Stimulated activated CD8-positive, alpha-beta memory T cell treated with anti-CD3 and anti-CD28 coated beads, Interleukin-15, amount 100 ng/mL, for 48 hours (primary cell): ENCODE data around the gene TECPR2.
"Not testable (repeated sequence)": the region's sequence is repeated elsewhere in the genome, so short reads cannot be mapped to it uniquely, and the experiment has no call there.

Experiments used
- DNase-seq, 2 donors: peaks; one replicate each; pipeline ENCODE4 v3.0.0-alpha.2; 2020; ENCODE audit warnings: low read depth in 2 of 2

TECPR2 gene

DNA sequence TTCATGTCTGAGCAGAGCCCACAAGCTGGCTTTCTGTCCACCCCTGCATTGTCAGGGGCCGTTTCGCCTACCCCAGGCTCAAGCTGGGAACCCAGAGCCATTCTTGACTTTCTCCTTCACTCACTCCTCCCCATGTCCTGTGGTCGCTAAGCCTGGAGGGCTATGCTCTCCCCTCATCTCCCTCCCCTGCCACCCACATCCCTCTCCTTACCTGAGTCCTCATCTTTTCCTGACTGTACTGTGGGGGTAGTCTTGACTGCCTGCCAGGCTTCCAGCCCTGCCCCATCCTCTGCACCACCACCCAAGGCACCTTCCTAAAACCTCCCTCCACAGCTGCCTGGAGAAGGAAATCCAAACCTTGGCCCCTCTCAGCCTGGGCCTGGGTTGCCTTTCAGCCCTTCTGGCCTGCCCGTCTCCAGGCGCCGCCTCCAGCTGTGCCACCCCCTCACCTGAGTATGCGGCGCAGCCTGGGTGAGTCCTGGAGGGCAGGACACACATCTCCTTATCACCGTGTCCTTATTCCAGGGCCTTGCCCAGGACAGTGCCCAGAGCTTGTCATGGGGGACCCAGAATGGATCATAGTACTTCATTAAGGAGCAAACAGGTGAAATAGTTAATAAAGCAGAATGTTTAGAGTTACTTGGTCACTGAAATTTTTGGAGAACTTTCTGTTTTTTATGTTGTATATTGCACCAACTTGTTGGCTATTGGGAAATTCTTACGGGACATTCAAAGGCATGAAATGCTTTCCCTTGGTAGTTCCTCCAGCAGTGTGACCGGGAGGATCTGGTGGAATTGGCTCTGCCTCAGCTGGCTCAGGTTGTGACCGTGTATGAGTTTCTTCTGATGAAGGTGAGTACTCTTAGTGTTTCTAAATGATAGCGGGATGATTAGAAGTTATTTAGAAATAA is 28.7 kb upstream of the TECPR2 start:
- no peak for DNase-seq

DNA sequence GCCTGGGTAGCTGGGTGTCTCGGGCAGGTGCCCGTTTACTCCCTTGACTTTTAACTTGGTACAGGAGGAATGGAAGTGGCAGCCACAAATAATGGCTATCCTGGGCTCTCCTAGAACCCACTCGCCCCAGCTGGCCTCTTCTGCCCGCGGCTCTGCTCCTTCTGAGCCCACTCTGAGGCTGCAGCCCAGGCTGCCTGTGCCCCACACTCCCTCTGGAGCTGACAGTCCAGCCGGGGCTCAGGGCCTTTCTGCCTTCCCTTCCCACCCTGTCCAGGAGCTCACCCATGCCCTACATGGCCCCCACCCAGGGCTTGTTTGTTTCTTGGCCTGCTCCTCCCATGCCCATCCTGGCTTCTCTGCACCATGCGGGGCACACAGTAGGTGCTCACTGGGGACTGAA is 27.6 kb upstream of the TECPR2 start:
- no peak for DNase-seq

DNA sequence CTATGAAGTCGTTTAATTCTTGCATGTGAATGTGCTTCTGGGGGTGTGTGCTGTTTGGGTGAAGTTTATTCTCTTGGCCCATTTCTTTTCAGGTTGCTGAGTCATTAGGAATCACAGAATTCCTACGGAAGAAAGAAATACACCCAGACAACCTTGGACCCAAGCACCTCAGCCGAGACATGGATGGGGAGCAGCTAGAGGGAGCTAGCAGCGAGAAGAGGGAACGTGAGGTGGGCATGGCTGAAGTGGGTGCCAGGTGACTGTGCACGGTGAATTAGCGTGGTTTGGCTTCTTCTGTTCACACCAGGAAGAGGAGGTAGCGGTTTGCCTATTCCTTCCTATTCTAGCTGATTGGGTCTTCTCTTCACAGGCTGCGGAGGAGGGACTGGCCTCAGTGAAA is 24.0 kb upstream of the TECPR2 start:
- no peak for DNase-seq

DNA sequence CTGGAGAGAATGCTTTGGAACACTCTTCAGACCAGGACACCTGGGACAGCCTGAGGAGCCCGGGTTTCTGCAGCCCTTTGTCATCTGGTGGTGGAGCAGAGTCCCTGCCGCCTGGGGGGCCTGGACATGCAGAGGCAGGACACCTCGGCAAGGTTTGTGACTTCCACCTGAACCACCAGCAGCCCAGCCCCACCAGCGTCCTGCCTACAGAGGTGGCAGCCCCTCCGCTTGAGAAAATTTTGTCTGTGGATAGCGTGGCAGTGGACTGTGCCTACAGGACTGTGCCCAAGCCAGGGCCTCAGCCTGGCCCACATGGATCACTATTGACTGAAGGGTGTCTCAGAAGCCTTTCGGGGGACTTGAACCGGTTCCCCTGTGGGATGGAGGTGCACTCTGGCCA is 21.2 kb upstream of the TECPR2 start:
- DNase-seq = no peak

DNA sequence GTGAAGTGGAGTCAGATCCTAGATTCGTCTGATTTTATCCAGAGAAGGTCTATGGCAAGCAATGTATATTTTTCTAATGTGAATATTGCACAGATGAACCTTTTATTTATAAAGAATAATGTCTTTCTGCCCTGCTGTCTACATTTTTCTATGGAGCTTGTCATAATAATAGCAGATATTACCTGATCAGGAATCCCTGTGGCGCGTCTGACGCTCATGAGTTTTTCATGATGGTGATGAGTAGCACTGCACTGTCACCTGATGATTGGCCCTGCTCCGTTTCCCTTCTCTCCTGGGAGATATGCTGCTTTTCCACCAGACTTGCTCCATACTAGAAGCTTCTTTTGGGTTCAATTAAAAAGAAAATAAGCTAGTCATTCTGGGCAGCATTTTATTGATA is 20.5 kb upstream of the TECPR2 start:
- DNase-seq = no peak

DNA sequence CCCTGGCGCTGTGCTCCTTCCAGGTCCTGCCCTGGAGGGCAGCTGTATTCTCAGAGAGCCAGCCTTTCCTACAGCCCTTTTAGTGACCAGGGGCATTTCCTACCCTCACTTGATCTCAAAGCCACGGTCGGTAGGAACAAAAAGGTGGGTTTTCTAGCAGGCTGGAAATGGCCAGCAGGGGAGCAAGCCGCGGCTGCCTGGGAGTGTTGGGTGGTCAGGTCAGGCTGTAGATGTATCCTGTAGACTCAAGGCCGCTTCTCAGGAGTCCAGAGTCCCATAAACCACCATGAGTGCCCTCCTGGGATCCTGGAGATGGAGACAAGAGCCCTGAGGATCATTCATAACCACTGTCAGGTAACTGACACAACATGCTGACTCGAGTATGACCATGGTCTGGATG is 18.7 kb upstream of the TECPR2 start:
- no peak for DNase-seq

DNA sequence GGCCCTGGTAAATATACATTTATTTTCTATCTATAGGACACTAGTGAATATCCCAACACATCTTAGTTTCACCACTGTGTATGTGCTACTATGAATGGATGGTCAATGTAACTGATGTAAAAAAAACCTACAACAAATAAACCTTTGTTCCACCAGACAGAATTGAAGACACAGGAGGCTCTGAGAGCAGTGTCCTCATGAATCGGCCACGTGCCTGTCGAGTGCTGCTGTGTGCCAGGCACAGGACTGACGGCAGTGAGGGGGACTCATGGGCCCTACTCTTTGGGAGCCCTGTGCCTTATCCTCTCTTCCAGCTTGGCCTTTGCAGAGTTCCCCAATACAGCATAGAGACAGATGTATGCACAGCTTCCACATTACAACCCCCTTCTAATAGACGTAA is 18.3 kb upstream of the TECPR2 start:
- DNase-seq = no peak

DNA sequence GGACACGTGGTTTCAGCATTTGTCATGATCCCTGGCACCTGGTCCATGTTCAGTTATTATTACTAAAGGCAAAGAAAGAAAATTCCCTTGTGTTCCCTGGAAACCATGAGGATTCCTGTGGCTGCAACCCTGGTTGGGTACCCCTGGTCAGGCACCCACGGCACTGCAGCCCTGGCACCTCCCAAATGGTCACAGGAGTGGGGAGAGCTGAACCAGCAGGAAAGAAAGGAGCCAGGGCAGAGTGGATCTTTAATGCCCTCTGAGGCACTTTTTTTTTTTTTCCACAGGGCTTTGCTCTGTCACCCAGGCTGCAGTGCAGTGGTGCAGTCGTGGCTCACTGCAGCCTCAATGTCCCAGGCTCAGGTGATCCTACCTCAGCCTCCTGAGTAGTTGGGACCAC is 17.5 kb upstream of the TECPR2 start:
- no peak for DNase-seq

DNA sequence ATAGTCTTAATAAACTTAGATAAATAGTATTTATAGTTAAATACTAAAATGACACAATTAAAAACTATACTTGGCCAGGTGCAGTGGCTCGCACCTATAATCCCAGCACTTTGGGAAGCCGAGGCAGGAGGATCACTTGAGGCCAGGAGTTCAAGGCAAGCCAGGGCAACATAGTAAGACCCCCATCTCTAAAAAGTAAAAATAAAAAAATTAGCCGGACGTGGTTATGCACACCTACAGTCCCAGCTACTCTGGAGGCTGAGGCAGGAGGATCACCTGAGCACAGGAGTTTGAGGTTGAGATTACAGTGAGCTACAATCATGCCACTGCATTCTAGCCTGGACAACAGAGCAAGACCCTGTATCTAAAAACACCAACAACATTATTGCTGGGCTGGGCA is 16.1 kb upstream of the TECPR2 start:
- no peak for DNase-seq

DNA sequence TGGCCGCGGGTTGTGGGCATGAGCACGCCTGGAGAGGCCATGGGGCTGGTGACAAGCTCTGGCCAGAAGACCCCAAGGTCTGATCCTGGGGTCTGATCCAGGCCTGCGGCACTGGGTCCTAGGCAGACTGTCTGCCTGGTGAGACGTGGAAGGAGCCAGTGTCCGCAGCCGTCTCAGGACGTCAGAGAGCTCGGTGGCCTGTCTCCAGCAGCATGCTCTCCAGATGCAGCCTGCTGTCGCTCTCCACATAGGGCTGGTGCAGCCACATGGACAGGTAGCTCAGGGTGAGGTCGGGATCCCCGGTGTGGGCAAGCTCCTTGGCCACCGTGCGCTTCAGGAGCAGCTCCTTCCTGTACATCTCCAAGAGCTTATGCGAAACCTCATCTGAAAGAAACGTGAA is 14.4 kb upstream of the TECPR2 start:
- DNase-seq = no peak

DNA sequence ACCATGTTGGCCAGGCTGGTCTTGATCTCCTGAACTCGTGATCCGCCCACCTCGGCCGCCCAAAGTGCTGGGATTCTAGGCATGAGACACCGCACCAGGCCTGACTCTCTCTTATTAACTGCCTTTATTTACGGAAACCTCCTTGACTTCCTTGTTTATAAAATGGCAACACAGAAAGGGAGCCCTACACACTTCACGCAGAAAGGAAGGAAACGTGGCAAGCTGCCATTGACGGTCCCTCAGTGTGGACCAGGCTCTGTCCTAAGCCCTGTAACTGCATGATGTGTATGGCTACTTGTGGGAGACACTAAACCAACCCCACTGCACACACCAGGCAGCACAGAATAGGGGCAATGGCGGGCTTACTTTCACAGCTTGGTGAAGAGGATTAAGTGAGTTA is 11.7 kb upstream of the TECPR2 start:
- no peak for DNase-seq

DNA sequence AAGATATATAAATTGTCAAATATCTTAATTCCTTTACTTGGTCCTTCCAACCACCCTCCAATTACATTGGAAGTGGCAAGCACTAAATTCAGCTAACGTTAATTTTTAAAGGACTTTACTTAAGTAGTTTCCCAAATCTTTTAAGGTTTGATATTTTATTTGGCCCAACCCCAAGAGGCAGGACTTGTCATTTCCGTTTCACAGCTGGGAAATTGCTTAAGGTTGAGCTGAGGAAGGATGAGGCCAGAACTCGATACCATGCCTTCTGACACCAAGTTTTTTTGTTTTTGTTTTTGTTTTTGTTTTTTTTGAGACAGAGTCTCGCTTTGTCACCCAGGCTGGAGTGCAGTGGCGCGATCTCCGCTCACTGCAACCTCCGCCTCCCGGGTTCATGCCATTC is 11.1 kb upstream of the TECPR2 start:
- not testable (repeated sequence) for DNase-seq

DNA sequence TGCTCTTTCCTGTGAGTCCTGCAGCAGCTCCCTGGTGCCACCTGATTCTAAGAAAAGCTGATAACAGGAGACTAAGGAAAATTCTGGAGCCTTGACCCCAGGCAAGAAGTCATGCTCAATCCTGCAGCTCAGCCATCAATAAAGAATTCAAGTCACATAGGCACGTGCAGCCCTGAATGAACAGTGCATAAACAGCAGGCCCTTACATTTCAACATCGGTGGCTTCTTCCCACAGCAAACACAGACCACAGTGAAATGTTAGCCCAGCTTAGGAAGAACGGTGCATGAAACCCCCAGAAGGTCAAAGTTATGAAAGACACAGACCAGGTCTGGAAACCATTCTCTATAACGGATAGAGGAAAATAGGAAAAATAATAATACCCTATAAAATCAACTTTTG is 10.5 kb upstream of the TECPR2 start:
- no peak for DNase-seq

DNA sequence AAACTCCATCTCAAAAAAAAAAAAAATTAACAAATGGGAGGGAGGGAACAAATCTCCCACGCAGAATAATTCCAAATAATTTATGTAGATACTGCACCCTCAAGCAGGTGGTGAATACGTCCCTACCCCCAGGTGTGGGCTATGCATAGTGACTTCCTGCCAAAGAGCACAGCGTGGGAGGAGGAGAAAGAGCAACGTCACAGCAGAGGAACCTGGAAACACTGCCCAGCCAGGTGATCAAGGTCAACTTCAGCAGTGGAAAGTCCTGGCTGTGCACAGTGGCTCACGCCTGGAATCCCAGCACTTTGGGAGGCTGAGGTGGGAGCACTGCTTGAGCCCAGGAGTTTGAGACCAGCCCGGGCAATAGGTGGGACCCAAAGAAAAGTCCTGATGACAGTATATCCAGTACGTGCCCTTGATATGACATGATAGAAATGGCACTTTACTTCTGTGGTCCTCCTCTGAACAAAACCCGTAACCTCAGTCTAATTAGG is 9.6 kb upstream of the TECPR2 start:
- no peak for DNase-seq

DNA sequence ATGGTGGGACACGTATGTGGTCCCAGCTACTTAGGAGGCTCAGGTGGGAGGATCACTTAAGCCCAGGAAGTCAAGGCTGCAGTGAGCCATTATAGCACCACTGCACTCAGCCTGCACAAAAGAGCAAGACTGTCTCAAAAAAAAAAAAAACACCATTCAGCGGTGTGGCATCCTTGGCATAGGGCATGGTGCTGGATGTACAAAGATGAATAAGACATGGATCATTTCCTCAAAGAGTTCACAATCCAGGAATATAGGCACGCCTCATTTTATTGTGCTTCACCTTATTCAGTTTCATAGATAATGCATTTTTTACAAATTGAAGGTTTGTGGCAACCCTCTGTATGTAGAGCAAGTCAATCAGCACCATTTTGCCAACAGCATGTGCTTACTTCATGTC is 6.5 kb upstream of the TECPR2 start:
- DNase-seq = no peak

DNA sequence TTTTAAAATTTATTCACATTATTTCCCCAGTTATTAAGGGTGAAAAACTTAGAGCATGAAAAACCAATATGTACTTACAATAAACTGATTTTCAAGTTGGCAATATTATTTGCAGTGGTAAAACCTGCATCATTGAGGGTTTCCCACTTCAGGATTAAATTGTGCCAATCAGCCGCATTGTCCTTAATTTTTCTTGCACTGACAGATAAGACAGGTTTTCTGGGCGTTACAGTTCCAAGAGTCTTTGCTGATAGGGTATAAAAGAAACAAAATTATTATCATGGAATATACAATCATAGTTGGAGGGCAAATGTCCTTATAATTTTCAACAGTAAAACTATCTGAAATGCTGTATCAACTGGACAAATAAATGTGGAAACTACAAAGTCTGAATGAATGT is 3.4 kb upstream of the TECPR2 start:
- DNase-seq = no peak

DNA sequence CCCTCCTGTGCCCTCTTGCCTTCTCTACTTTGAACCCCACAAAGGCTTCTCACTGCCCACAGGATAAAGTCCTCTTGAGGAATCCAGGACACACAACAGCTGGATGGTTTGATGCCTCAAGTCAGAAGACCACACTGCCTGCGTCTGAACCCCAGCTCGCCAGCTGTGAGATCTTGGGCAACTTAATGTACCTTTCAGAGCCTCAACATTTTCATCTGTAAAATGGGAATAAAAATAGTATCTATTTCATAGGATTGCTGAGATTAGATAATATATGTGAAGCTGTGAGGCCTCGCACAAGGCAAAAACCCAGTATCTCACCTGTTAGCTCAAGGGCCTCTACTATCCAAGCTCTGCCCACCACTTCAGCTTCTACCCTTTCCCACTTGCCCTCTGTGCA is 2.4 kb upstream of the TECPR2 start:
- DNase-seq = no peak

DNA sequence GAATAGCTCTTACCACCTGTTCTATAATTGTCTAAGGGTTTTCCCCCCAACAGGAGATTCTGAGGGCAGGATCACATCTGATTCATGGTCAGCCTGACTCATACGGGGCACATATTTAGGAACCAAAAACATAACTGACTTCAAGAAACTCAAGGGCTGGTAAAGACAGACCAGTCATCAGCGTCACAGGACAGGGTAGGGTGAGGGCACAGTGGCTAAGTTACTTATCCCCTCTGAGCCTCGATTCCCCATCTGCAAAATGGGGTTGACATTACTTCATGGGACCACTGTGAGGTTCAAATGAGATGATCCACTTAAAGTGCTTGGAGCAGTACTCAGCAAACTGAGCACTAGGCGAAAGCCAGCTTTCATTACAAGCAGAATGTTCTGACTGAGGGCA is 657 bp upstream of the TECPR2 start:
- DNase-seq = peak; percentile 41 to 48

DNA sequence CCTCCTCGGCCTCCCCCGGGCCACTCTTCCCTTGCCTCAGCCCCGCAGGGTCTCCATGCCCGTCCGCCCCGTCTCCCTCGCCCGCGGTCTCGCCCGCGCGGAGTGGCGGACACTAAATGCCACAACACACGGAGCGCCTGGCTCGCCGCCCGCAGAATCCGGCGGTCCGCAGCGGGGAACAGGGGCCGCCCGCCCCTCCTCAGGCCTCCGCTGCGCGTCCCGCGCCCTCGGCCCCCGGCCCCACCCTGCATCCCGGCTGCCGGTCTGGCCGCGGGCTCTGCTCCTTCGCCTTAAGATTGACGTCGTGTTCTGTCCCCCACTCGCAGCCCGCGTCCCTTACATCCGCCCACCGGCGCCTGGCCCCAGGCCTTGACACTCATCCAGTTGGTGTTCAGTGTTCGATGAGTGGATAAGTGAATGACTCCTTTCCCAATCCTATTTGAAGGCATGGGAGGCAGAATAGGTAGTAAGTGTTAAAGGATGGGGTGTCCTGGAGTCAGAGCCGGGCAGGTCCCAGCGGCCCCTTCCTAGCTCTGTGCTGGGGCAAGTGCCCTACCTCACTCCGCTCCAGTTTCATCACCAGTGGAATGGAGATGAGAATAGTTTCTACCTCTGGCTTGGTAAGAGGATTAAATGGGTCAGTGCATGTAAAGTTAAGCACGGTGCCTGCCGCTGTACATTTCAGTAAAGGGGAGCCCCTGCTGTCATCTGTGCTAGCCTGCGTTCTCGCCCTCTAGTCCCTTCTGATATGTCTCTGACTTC is 622 bp downstream of the TECPR2 start:
- DNase-seq = peak in 1 of 2 donors; percentile 26

DNA sequence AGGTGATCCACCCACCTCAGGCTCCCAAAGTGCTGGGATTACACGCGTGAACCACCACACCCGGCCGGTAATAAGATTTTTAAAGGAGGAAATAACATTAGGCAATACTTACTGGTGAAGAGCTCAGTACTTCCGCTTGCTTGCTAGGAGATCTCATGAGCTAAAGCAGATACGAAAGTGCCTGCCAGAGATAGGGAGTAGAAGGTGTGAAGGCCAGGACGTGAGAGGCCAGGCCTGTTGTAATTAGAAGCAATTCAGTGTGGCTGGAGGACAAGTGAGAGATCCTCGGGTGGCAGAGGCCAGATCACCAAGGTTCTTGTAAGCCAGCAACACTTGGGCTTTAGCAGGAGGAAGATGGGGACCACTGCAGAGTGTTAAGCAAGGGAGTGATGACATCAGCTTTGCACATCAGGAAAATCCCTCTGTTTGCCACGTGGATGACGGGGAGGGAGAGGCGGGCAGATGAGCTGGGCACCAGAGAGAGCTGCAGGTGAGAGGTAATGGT is 7.6 kb downstream of the TECPR2 start:
- no peak for DNase-seq

DNA sequence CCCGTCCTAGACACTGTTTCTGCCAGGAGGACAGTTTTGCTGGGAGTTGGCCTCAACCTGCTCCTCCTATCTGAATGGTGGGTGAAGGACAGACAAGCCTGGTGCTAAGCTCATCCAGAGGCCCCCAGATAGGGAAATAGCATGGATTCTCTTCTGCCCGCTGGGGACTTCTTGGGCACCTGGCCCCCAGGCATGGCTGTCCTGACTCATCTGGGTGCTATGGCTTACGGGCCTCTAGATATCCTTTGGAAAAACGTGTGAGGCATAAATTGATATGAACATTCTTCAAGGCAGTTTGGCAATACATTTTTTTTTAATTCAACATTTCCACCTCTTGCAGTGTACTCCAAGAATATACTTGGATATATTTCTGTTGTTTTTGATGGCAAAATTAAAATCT is 8.6 kb downstream of the TECPR2 start:
- DNase-seq = no peak

DNA sequence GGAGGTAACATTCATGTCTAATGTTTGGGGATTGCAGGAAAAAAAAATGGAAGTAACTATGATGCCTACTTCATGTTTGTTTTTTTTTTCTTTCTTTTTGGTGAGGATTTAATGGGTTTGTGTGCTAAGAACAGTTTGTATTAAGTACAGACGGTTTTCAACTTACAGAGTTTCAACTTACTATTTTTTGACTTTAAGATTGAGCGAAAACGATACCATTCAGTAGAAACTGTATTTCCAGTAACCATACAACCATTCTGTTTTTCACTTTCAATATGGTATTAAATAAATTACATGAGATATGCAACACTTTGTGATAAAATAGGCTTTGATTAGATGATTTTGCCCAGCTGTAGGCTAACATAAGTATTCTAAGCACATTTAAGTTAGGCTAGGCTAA is 10.4 kb downstream of the TECPR2 start:
- no peak for DNase-seq

DNA sequence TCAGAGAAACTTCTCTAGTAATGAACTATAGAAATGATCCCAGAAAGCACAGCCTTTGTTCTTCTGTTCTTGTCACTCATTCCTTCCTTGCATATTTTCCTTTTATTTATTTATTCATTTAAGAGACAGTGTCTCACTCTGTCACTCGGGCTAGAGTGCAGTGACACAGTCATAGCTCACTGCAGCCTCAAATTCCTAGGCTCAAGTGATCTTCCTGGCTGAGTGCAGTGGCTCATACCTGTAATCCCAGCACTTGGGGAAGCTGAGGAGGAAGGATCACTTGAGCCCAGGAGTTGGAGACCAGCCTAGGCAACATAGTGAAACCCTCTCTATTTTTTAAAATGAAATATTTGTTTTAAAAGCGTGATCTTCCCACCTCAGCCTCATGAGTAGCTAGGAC is 11.5 kb downstream of the TECPR2 start:
- no peak for DNase-seq
